ENCODE measurements around the gene DAGLA. TPM values are rescaled to one million over a fixed set of nuclear protein-coding genes. Genes with fewer than 3 reads are reported as not detected.

DAGLA gene
- total and polyA plus RNA-seq, 2 experiments from 2014 or later, result 1.3 TPM

- Histone ChIP-seq H3K4me2 (ENCODE audit: unreplicated experiment) (no peak overlapping the region), H3K9me3 (ENCODE audit: low read depth) (no peaks in the 10 kb centered on the region), H3F3A (ENCODE audit: insufficient read depth) (no peaks in the 10 kb centered on the region), H3K27me3 (replicated peaks; ENCODE audit: insufficient read depth) (no peaks in the 10 kb centered on the region), H3K36me3 (ENCODE audit: low read depth) (no peaks in the 10 kb centered on the region), H3K9me2 (ENCODE audit: insufficient read depth) (no peaks in the 10 kb centered on the region), H3K4me3 (no peak overlapping the region), H3K27ac (no peak overlapping the region), H3K9ac (no peak overlapping the region), H2AFZ (no peak overlapping the region), H4K20me1 (ENCODE audit: insufficient read depth) (no peaks in the 10 kb centered on the region), H3K79me2 (ENCODE audit: insufficient read depth) (no peaks in the 10 kb centered on the region), H3K4me1 (ENCODE audit: insufficient read depth) (peaks cover 19% of the 10 kb centered on the region)
- DNase-seq, result no peak
- TF ChIP-seq EZH2 (IDR thresholded peaks at IDR 0.05; ENCODE audit: insufficient read depth, poor library complexity, severe bottlenecking) (no peak), EZH2phosphoT487 (IDR thresholded peaks at IDR 0.05; ENCODE audit: insufficient read depth, low read depth) (no peak)
- in situ Hi-C loops (cut with MboI), result no loop called here
- WGBS, 2 experiments (ENCODE audit: low coverage in 1 of 2, low lambda C conversion rate in 2 of 2, missing lambda C conversion rate in 2 of 2), result 93 to 100% methylated on average over 3 of the region's 3 CpGs
Measured at GRCh38 chr11:61727401-61727811, 47.2 kb downstream of the DAGLA start.

DNA sequence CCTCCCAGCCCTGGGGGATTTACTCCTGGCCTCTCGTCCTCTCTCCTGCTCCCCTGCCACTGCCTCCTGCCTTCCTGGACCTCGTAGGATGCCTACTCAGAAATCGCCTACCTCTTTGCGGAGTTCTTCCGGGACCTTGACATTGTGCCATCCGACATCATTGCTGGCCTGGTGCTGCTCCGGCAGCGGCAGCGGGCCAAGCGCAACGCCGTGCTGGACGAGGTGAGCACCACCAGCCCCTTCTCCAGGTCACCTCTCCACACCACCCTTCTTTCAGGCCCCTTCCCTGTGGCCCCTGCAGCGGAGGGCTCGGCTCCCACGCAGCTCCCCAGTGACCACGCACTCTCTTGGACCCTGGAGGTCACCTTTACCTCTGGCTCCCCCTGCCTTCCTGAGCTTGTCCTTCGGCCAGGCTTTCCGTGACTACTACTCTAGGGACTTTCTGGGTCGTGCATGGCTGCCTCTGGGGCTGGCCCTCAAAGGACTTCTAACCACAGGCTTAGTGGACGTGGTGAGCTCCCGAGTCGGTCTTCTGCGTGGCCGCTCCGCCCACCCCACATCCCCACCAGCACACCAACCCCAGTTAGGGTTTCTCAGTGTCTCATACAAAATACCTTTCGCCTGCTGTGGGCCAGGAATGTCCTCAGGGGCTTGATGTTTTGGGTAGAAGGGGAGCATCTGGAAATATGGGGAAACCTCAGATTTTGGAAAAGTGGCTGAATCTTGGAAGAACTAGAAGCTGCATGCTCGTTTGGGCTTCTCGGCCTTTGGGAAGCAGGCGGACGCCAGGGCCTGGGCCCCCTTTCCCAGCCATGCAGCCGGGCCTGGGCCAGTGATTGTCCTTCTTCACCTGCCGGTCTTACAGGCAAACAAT is 48.1 kb downstream of the DAGLA start:
- H3K9me2 ChIP-seq (ENCODE audit: insufficient read depth), result no peaks in the 10 kb centered on the region
- no peaks in the 10 kb centered on the region for H3K79me2 ChIP-seq (ENCODE audit: insufficient read depth)
- in situ Hi-C loops (cut with MboI), result no loop called here
- H3K27me3 ChIP-seq (replicated peaks; ENCODE audit: insufficient read depth), result no peaks in the 10 kb centered on the region
- no peaks in the 10 kb centered on the region for H3K36me3 ChIP-seq (ENCODE audit: low read depth)
- H4K20me1 ChIP-seq (ENCODE audit: insufficient read depth), result no peaks in the 10 kb centered on the region
- no peak overlapping the region for H3K4me2 ChIP-seq (ENCODE audit: unreplicated experiment)
- H3K9ac ChIP-seq, result no peak overlapping the region
- no peak overlapping the region for H3K27ac ChIP-seq
- WGBS, 2 experiments (ENCODE audit: low coverage in 1 of 2, low lambda C conversion rate in 2 of 2, missing lambda C conversion rate in 2 of 2), result 87 to 90% methylated on average over 33 of the region's 33 CpGs
- no peak overlapping the region for H2AFZ ChIP-seq
- H3K4me1 ChIP-seq (ENCODE audit: insufficient read depth), result peaks cover 26% of the 10 kb centered on the region
- TF ChIP-seq EZH2phosphoT487 (IDR thresholded peaks at IDR 0.05; ENCODE audit: insufficient read depth, low read depth), result no peak
- TF ChIP-seq EZH2 (IDR thresholded peaks at IDR 0.05; ENCODE audit: insufficient read depth, poor library complexity, severe bottlenecking), result no peak
- DNase-seq, result no peak
- H3K4me3 ChIP-seq, result no peak overlapping the region
- H3F3A ChIP-seq (ENCODE audit: insufficient read depth), result 0 out of 2 replicates have a peak, but pooled peaks cover 3% of the 10 kb centered on the region
- no peaks in the 10 kb centered on the region for H3K9me3 ChIP-seq (ENCODE audit: low read depth)

GRCh38 chr11:61728940-61729219 is 48.7 kb downstream of the DAGLA start:
- Histone ChIP-seq H3K36me3 (ENCODE audit: low read depth) (no peaks in the 10 kb centered on the region), H3K9me2 (ENCODE audit: insufficient read depth) (no peaks in the 10 kb centered on the region), H3F3A (ENCODE audit: insufficient read depth) (0 out of 2 replicates have a peak, but pooled peaks cover 3% of the 10 kb centered on the region), H4K20me1 (ENCODE audit: insufficient read depth) (no peaks in the 10 kb centered on the region), H3K9ac (no peak overlapping the region), H3K27ac (no peak overlapping the region), H2AFZ (no peak overlapping the region), H3K9me3 (ENCODE audit: low read depth) (no peaks in the 10 kb centered on the region), H3K79me2 (ENCODE audit: insufficient read depth) (no peaks in the 10 kb centered on the region), H3K4me2 (ENCODE audit: unreplicated experiment) (no peak overlapping the region), H3K27me3 (replicated peaks; ENCODE audit: insufficient read depth) (no peaks in the 10 kb centered on the region), H3K4me3 (no peak overlapping the region), H3K4me1 (ENCODE audit: insufficient read depth) (peaks cover 26% of the 10 kb centered on the region)
- 61 to 69% methylated on average over 7 to 8 of the region's 8 CpGs for WGBS, 2 experiments (ENCODE audit: low coverage in 1 of 2, low lambda C conversion rate in 2 of 2, missing lambda C conversion rate in 2 of 2)
- TF ChIP-seq EZH2phosphoT487 (IDR thresholded peaks at IDR 0.05; ENCODE audit: insufficient read depth, low read depth) (no peak), EZH2 (IDR thresholded peaks at IDR 0.05; ENCODE audit: insufficient read depth, poor library complexity, severe bottlenecking) (no peak)
- peak; percentile 69 for DNase-seq
- in situ Hi-C loops (cut with MboI), result no loop called here

DNA sequence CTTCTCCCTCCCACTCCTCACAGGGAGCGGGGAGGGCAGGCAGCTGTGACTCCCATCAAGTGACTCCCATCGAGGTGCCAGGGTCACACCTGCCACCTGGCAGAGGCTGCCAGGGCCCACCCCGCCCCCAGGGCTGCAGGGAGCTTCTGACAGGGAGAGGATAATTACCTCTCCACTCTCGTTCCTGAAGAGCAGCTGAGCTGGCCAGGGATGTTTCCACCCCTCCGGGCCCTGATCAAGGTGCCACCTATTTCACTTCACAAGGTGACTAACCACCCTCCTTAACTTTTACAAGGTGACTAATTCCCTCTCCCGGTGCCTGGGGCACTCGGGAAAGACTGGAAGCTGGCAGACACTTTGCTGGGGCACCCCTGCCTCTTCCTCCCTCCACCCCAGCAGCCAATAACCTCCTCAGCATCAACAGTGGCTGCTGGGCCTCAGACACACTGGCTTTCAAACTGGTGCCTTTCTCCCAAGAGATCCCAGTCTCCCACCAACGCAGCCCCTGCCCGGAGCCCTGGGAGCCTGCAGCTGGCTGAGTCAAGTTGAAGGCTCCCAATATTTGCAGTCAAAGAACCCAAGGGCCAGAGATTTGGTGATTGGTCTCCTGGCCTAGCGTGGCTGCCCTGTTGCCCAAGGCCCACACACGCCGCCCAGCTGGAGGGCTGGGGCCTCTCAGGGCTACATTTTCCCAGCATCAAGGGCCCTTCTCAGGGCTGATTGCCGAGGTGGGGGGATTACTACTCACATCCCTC is 50.2 kb downstream of the DAGLA start:
- Histone ChIP-seq H3K4me3 (no peak overlapping the region), H3K4me2 (ENCODE audit: unreplicated experiment) (no peak overlapping the region), H3K79me2 (ENCODE audit: insufficient read depth) (no peaks in the 10 kb centered on the region), H3K9me2 (ENCODE audit: insufficient read depth) (no peaks in the 10 kb centered on the region), H3K27me3 (replicated peaks; ENCODE audit: insufficient read depth) (no peaks in the 10 kb centered on the region), H3K27ac (no peak overlapping the region), H3K36me3 (ENCODE audit: low read depth) (no peaks in the 10 kb centered on the region), H3K9ac (no peak overlapping the region), H3K9me3 (ENCODE audit: low read depth) (no peaks in the 10 kb centered on the region), H3K4me1 (ENCODE audit: insufficient read depth) (peaks cover 26% of the 10 kb centered on the region), H2AFZ (no peak overlapping the region), H3F3A (ENCODE audit: insufficient read depth) (0 out of 2 replicates have a peak, but pooled peaks cover 3% of the 10 kb centered on the region), H4K20me1 (ENCODE audit: insufficient read depth) (no peaks in the 10 kb centered on the region)
- WGBS, 2 experiments (ENCODE audit: low coverage in 1 of 2, low lambda C conversion rate in 2 of 2, missing lambda C conversion rate in 2 of 2), result 81 to 83% methylated on average over 11 to 13 of the region's 13 CpGs
- no peak for TF ChIP-seq EZH2phosphoT487 (IDR thresholded peaks at IDR 0.05; ENCODE audit: insufficient read depth, low read depth)
- no peak for TF ChIP-seq EZH2 (IDR thresholded peaks at IDR 0.05; ENCODE audit: insufficient read depth, poor library complexity, severe bottlenecking)
- no peak for DNase-seq
- in situ Hi-C loops (cut with MboI), result no loop called here

Measured in GM23248 (cell line).